ENCODE results near the gene FAM83F. TPM values are rescaled to one million over a fixed set of nuclear protein-coding genes. Genes with fewer than 3 reads are reported as not detected.

FAM83F gene
- total and polyA plus RNA-seq, 7 donors, result under 0.01 to 19.5 (median 0.71) TPM

GRCh38 chr22:40031766-40032470 is 37.2 kb downstream of the FAM83F start:
- no peaks in the 10 kb centered on the region for H3K4me1 ChIP-seq
- H3K9me3 ChIP-seq, result no peaks in the 10 kb centered on the region
- no peak overlapping the region for H3K27ac ChIP-seq
- H3K4me3 ChIP-seq, result no peak overlapping the region
- peaks cover 0 to 4% (median 0%) of the 10 kb centered on the region in 3 donors for H3K27me3 ChIP-seq
- intact Hi-C loops (cut with DNase I), result no loop called here
- H3K36me3 ChIP-seq, result no peaks in the 10 kb centered on the region
- peak; percentile 62 for DNase-seq
- no peak for TF ChIP-seq EP300 (IDR thresholded peaks at IDR 0.05)
- TF ChIP-seq POLR2AphosphoS5 (IDR thresholded peaks at IDR 0.05), result no peak
- TF ChIP-seq POLR2A (IDR thresholded peaks at IDR 0.05), result no peak
- no peak for TF ChIP-seq CTCF (IDR thresholded peaks at IDR 0.05)
- 89 to 95% methylated on average over 10 of the region's 10 CpGs for WGBS, 2 donors

GRCh38 chr22:40033586-40034380 is 39.0 kb downstream of the FAM83F start:
- peak; percentile 42 for DNase-seq
- no peaks in the 10 kb centered on the region for H3K9me3 ChIP-seq

DNA sequence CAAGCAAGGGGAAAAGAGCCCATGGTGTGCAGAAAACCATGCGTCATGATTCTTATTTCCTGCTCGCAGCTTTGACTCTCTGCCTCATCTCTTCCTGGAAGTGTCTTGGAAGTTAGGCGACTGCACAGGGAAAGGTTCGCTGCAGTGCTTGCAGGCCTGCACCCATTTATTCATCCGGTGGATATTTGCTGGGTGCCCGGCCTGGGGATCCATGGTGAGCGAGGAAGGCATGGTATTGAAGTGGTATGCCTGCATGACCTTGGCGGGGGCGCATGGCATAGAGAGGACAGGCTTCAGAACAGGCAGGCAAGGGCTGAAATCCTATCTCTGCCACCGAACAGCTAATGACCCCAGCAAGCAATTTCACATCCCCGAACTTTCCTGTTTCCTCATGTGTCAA is 40.6 kb downstream of the FAM83F start:
- intact Hi-C loops (cut with DNase I), result no loop called here
- H3K4me3 ChIP-seq, result no peak overlapping the region
- H3K4me1 ChIP-seq, result peaks cover 0 to 4% (median 0%) of the 10 kb centered on the region in 4 donors
- H3K27ac ChIP-seq, result no peak overlapping the region
- peak; percentile 33 for DNase-seq
- no peak for TF ChIP-seq POLR2AphosphoS5 (IDR thresholded peaks at IDR 0.05)
- no peak for TF ChIP-seq EP300 (IDR thresholded peaks at IDR 0.05)
- TF ChIP-seq CTCF (IDR thresholded peaks at IDR 0.05), result no peak
- TF ChIP-seq POLR2A (IDR thresholded peaks at IDR 0.05), result no peak
- no peaks in the 10 kb centered on the region for H3K9me3 ChIP-seq
- H3K36me3 ChIP-seq, result no peaks in the 10 kb centered on the region
- 92 to 94% methylated on average over 11 of the region's 11 CpGs for WGBS, 2 donors
- peaks cover 0 to 36% (median 10%) of the 10 kb centered on the region in 3 donors for H3K27me3 ChIP-seq

More at GRCh38 chr22:40033586-40034380, 39.0 kb downstream of the FAM83F start:
- intact Hi-C loops (cut with DNase I), result no loop called here
- Histone ChIP-seq H3K27ac (no peak overlapping the region), H3K27me3 (peaks cover 0 to 21% (median 4%) of the 10 kb centered on the region in 3 donors), H3K36me3 (no peaks in the 10 kb centered on the region), H3K4me3 (no peak overlapping the region), H3K4me1 (no peaks in the 10 kb centered on the region)
- 75 to 83% methylated on average over 12 of the region's 12 CpGs for WGBS, 2 donors
- TF ChIP-seq POLR2A (IDR thresholded peaks at IDR 0.05), result no peak
- TF ChIP-seq CTCF (IDR thresholded peaks at IDR 0.05), result no peak
- no peak for TF ChIP-seq EP300 (IDR thresholded peaks at IDR 0.05)
- TF ChIP-seq POLR2AphosphoS5 (IDR thresholded peaks at IDR 0.05), result no peak

DNA sequence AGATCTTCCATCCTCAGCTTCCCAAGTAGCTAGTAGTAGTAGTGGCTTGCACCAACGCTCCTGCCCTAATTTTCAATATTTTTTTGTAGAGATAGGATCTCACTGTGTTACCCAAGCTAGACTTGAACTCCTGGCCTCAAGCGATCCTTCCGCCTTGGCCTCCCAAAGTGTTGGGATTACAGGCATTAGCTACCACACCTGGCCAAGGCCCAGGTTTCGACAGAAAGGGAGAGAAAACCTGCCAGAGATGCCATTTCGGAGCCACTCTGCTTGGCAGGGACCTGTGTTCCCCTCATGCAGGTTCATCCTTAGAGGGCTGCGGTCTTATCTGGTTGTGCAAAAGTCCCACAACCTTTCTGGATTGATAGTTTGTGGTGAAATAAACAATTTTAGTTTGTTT is 41.4 kb downstream of the FAM83F start:
- peak; percentile 24 for DNase-seq
- intact Hi-C loops (cut with DNase I), result no loop called here
- Histone ChIP-seq H3K4me3 (no peak overlapping the region), H3K27me3 (peaks cover 0 to 36% (median 10%) of the 10 kb centered on the region in 3 donors), H3K36me3 (no peaks in the 10 kb centered on the region), H3K27ac (no peak overlapping the region), H3K9me3 (no peaks in the 10 kb centered on the region), H3K4me1 (peaks cover 0 to 6% (median 0%) of the 10 kb centered on the region in 4 donors)
- TF ChIP-seq EP300 (IDR thresholded peaks at IDR 0.05), result no peak
- TF ChIP-seq POLR2AphosphoS5 (IDR thresholded peaks at IDR 0.05), result no peak
- no peak for TF ChIP-seq POLR2A (IDR thresholded peaks at IDR 0.05)
- TF ChIP-seq CTCF (IDR thresholded peaks at IDR 0.05), result no peak
- 80 to 81% methylated on average over 6 of the region's 6 CpGs for WGBS, 2 donors

Data from sigmoid colon (tissue), 7 donors.